HG02970 (cell line): ENCODE results near the gene POLR3B.

Experiments
- ATAC-seq: cut with Tn5 transposase; IDR thresholded peaks from one replicate; pipeline ENCODE4 v1.9.1; 2021; ENCODE audit warnings: mild to moderate bottlenecking, moderate library complexity, moderate number of reproducible peaks; ENCODE audit not compliant: unreplicated experiment, low FRiP score

Gene POLR3B

GRCh38 chr12:106519607-106520021 lies 162.1 kb downstream of the POLR3B start:
- ATAC-seq, result no peak

DNA sequence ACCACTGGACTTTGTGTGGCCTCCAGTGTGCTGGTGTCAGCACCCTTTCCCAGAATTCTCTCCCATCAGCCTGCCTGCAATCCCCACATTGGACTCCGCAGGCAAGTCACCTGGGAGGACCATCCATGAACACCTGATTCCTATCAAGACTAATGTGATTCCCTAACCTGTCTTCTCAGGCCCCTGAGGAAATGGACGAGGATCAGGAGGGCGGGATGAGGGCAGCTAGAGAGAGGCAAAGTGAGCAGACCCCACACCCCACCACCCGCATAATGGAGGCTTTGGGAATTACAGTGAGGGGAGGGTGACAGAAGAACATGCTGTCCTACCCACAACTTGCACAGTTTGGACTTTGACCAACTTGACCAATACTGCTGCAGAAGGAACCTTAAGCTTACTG lies 164.4 kb downstream of the POLR3B start:
- ATAC-seq, result no peak

- no peak for ATAC-seq
Observed at GRCh38 chr12:106522708-106523107, 165.2 kb downstream of the POLR3B start.

DNA sequence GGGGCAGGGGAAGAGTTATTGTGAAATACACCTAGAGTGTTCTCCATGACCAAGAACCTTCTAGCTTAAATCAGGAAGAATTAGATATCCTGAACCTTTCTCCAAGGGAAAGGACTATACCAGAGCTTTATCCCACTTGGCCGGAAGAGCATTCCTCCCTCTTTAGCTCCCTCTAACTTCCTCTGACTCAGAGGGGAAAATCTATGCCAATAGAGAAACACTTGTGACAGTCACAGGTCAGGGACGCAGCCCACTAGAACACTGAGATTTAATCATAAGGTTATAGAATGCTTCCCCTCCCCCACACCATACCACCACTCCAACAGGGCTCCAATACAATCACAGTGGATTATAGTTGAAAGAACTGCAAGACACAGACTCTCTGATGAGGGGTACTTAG lies 169.8 kb downstream of the POLR3B start:
- no peak for ATAC-seq

GRCh38 chr12:106541201-106541600 lies 183.7 kb downstream of the POLR3B start:
- no peak for ATAC-seq

DNA sequence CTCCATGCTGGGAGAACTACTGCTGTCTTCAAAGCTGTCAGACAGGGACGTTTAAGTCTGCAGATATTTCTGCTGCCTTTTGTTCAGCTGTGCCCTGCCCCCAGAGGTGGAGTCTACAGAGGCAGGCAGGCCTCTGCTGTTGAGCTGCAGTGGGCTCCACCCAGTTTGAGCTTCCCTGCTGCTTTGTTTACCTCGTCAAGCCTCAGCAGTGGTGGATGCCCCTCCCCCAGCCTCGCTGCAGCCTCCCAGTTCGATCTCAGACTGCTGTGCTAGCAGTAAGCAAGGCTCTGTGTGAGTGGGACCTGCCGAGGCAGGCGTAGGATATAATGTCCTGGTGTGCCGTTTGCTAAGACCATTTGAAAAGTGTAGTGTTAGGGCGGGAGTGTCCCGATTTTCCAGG lies 193.9 kb downstream of the POLR3B start:
- ATAC-seq, result no peak

DNA sequence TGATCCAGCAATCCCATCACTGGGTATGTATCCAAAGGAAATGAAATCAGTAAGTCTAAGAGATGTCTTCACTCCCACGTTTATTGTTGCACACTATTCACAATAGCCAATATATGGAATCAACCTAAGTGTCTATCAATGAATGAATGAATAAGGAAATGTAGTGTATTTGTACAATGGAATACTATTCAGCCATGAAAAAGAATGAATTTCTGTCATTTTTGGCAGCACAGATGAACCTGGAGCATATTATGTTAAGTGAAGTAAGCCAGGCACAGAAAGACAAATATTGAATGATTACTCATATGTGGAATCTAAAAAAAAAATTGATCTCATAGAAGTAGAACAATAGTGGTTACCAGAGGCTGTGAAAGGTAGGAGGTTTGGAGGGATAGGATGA lies 194.7 kb downstream of the POLR3B start:
- ATAC-seq, result no peak
